Thyroid gland (tissue), 4 donors: ENCODE results near the gene NCF2.

Source experiments
- CTCF ChIP-seq, 6 experiments: fragments of 200-600 bp in 3 of 6; fragments of 450-650 bp in 3 of 6; sonication (generic) in 3 of 6; IDR thresholded peaks; one replicate each; pipeline ENCODE4 v1.5.1; 2016 to 2019; ENCODE audit warnings: antibody characterized with exemption in 6 of 6, mild to moderate bottlenecking in 2 of 6, inconsistent platforms in 1 of 6, moderate library complexity in 1 of 6
- POLR2A ChIP-seq, 2 donors: fragments of 450-650 bp; IDR thresholded peaks; one replicate each; pipeline ENCODE4 v1.6.1; 2017; ENCODE audit warnings: antibody characterized with exemption in 2 of 2, mild to moderate bottlenecking in 2 of 2, moderate library complexity in 1 of 2

DNA sequence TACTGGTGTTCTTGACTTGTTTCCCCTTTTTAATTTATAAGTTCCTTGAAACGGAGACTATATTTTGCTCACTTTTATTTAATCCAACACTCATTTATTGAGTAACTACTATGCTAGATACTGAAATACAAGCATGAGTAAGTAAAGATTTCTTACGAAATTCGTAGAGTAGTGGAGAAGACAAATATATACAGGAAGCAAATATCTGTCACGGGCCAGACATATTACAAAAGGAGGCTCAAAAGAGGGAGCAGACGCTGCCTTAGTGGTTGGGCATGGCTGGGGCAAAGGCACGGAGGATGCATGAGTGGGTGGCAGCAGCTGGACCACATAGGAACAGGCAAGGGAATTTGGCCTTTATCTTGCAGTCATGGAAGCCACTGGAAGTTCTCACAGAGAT lies 6.8 kb downstream of the NCF2 start:
- TF ChIP-seq CTCF (IDR thresholded peaks at IDR 0.05) (no peak), POLR2A (IDR thresholded peaks at IDR 0.05) (no peak)
